ENCODE results near the gene ATP1A4.
A peak's percentile ranks its signal among the peaks of the same experiment; 100 is the strongest.

The ATP1A4 gene

GRCh38 chr1:160178731-160179130 lies 27.3 kb downstream of the ATP1A4 start:
- DNase-seq: no peak

DNA sequence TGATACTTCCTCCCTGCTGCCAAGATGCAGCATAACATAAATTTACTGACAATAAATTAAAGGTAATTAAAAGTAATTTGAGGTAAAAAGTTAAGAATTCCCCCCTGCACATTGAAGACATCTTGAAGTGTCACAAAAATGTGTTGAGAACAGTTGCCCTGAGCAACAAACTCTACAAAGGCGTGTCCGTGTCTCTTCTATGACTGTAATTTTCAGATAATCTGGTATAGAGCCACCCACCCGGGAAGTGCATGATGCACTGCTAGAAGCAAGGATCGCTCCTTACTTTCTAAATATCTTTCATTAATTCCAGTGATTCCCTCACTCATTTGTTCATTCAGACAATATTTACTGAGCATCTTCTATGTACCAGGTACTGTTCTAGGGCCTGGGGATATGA lies 27.9 kb downstream of the ATP1A4 start:
- DNase-seq: no peak

DNA sequence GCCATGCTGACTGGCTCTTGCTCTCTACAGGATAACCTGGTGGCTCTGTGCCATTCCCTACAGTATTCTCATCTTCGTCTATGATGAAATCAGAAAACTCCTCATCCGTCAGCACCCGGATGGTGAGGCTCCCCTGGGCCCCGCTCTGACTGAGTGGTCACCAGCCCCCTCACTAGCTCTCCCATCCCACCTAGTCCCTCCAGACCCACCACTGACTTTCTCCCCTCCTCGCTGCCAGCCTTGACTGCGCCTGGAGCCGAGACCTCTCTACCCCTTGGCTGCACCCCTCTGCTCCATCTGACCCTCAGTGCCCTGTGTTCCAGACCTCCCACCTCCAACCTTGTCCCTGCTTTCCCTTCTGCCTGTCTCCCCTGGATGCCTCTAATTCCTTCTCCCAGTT lies 34.8 kb downstream of the ATP1A4 start:
- no peak for DNase-seq

DNA sequence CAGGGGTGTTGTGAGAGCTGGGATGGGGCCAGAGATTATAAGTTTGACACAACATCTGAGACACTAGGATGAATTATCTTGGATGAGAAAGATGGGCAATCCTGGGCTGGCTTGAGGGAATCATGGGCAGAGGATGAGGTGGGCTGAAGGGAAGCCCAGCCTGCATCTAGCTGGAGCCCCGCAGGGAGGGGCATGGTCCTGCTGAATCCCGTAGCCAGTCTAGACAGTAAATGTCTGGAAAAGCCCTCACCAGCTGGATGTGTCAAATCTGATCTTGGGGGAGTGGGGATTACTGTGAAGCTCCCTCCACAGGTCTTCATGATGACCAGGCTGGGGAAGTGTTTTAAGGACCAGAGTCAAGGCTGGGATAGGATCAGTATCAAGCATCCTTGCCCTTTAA lies 35.3 kb downstream of the ATP1A4 start:
- no peak for DNase-seq

- DNase-seq: no peak
Observed at GRCh38 chr1:160187407-160187806, 36.0 kb downstream of the ATP1A4 start.

- no peak for DNase-seq
Observed at GRCh38 chr1:160188341-160188740, 36.9 kb downstream of the ATP1A4 start.

GRCh38 chr1:160189649-160190625 lies 38.5 kb downstream of the ATP1A4 start, which contains the start of gene CASQ1:
TSS of gene CASQ1 (plus strand) at chr1:160190575. CDS start at chr1:160190752, 177 bp downstream.
- peak; percentile 17 for DNase-seq

- DNase-seq: no peak
Observed at GRCh38 chr1:160191756-160192155, 40.4 kb downstream of the ATP1A4 start.

DNA sequence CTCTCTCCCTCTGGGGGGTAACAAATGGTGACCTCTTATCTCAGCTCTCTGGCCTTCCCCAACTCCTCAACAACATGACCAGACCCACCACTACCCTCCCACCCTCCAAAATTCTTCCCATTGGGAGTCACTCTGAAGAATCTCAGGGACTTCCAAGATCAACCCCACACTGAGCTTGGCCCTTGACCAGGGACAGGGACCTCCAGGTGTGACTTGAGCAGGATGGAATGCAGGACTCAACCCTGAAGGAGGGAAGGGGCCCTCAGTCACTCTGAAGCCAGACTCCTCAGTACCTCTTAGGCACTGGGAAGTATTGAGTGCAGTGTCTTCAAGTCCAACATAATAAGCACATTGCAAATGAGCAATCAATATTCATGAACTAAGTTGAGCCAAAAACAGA lies 40.8 kb downstream of the ATP1A4 start:
- no peak for DNase-seq

- DNase-seq: peak; percentile 76
Observed at GRCh38 chr1:160193091-160193819, 41.9 kb downstream of the ATP1A4 start.

GRCh38 chr1:160193832-160194736 lies 42.7 kb downstream of the ATP1A4 start:
- no peak for DNase-seq

GRCh38 chr1:160194737-160195059 lies 43.3 kb downstream of the ATP1A4 start:
- DNase-seq: no peak

GRCh38 chr1:160196143-160196542 lies 44.7 kb downstream of the ATP1A4 start:
- DNase-seq: no peak

- DNase-seq: no peak
Observed at GRCh38 chr1:160197231-160197630, 45.8 kb downstream of the ATP1A4 start.

- DNase-seq: no peak
Observed at GRCh38 chr1:160200786-160201185, 49.4 kb downstream of the ATP1A4 start.

GRCh38 chr1:160204526-160205241 lies 53.3 kb downstream of the ATP1A4 start:
- DNase-seq: no peak

DNA sequence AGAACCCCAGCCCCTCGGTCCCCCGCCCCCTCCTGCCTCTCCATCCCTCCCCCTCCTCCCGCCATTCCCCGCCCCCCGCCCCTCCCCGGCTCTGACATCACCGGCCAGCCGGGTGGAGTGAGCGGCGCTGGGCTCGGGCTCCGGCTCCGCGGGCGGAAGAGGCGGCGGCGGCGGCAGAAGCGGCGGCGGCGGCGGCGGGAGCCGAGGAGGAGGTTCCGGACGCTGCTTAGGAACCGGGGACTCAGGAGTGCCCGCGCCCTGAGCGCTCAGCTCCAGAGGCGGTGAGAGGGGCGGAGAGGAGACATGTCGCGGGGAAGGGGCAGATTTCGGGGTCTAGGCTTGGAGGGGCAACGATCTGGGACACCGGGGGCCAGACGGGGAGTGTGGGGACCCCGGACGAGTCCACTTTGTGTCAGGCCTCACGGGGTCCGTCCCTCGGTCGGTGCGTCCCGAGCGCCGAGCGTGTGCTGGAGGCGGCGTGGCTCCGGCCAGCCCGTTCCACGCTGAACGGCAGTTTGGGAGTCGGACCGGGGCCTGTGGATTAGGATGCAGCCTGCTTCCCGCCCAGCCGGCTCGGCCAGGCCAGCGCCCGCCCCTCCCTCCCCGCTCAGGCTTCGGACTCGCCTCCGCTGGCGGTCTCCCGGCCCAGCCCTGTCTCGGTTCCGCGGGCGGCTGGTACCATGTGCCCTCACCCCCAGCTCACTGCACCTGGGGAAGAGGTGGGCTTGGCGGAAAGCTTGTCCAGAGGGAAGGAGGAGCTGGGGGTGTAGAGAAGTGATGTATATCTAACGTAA lies 54.0 kb downstream of the ATP1A4 start, which contains the start of gene PEA15:
Gene PEA15, plus strand, starts transcription at position 143 of the 794 bp plus-strand sequence. CDS start 6,161 bp downstream, outside the sequence.
- peak; percentile 64 for DNase-seq

- peak; percentile 57 for DNase-seq
Observed at GRCh38 chr1:160206036-160206389, 54.6 kb downstream of the ATP1A4 start.

GRCh38 chr1:160206421-160207117 lies 55.2 kb downstream of the ATP1A4 start:
- DNase-seq: peak; percentile 91

DNA sequence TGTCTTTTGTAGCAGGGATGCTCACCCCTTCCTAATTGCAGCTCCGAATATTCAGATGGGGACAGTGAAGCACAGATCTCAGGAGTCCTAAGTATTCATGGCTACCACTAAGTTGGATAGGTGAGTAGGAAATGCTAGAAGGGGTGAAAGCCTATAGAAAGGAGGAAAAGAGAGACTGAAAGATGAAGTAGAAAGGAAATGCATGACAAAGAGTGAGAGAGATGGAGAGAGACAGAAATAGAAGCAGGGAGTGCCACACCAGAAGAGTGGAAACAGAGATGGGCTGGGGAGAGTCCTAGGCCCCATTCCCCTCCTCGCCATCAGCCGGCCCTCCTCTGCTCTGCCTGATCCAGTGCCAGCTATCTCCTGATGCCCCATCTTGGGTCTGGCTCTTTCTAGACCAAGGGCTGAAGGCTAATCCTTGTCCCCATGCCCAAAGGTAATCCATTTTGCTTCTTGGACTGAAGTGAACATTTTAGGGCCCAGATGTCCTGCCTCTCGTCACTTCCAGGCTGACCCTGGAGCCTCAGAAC lies 55.8 kb downstream of the ATP1A4 start:
- no peak for DNase-seq
